IMR-90 (cell line): ENCODE results near the gene WEE2.

Source experiments
- CEBPB ChIP-seq: IDR thresholded peaks from 2 replicates; pipeline ENCODE4 v1.6.1; 2012; ENCODE audit warnings: low read depth, low read length, improper control_type of control experiment
- CHD1 ChIP-seq: IDR thresholded peaks from 2 replicates; pipeline ENCODE4 v1.6.1; 2012; ENCODE audit warnings: low read depth, low read length, improper control_type of control experiment
- MAZ ChIP-seq: IDR thresholded peaks from 2 replicates; pipeline ENCODE4 v1.6.1; 2012; ENCODE audit warnings: low read depth, mild to moderate bottlenecking, low read length, improper control_type of control experiment, moderate library complexity, borderline replicate concordance
- MXI1 ChIP-seq: IDR thresholded peaks from 2 replicates; pipeline ENCODE4 v1.6.1; 2012; ENCODE audit warnings: low read depth, mild to moderate bottlenecking, low read length, moderate library complexity, borderline replicate concordance
- NFE2L2 ChIP-seq: fragments of 150-350 bp; IDR thresholded peaks from 2 replicates; pipeline ENCODE4 v1.6.1; 2016; ENCODE audit warnings: low read depth, mild to moderate bottlenecking, low read length
- POLR2A ChIP-seq: IDR thresholded peaks from 2 replicates; pipeline ENCODE4 v1.6.1; 2012; ENCODE audit warnings: mild to moderate bottlenecking, low read depth, low read length
- RAD21 ChIP-seq: IDR thresholded peaks from 2 replicates; pipeline ENCODE4 v1.6.1; 2012; ENCODE audit warnings: low read length, improper control_type of control experiment
- RCOR1 ChIP-seq: IDR thresholded peaks from 2 replicates; pipeline ENCODE4 v1.6.1; 2012; ENCODE audit warnings: mild to moderate bottlenecking, low read length, improper control_type of control experiment; ENCODE audit not compliant: insufficient replicate concordance
- RFX5 ChIP-seq: IDR thresholded peaks from 2 replicates; pipeline ENCODE4 v1.8.0; 2012; ENCODE audit warnings: low read depth, mild to moderate bottlenecking, low read length, moderate library complexity
- SMC3 ChIP-seq: fragments of 150-350 bp; IDR thresholded peaks from 2 replicates; pipeline ENCODE4 v1.6.1; 2016; ENCODE audit warnings: low read depth, mild to moderate bottlenecking, antibody characterized with exemption, low read length, moderate library complexity
- TF ChIP-seq, protein P1 (sequence below): conservative IDR thresholded peaks from 2 replicates; pipeline ENCODE4 v1.5.1; 2012; ENCODE audit warnings: mild to moderate bottlenecking, low read depth, low read length, improper control_type of control experiment
- TF ChIP-seq, protein P2 (sequence below): fragments of 150-350 bp; IDR thresholded peaks from 2 replicates; pipeline ENCODE4 v1.6.1; 2016; ENCODE audit warnings: low read depth, mild to moderate bottlenecking, low read length, moderate library complexity, borderline replicate concordance
- TF ChIP-seq, protein P3 (sequence below): fragments of 150-350 bp; IDR thresholded peaks from 2 replicates; pipeline ENCODE4 v1.6.1; 2017; ENCODE audit warnings: mild to moderate bottlenecking, antibody characterized with exemption, low read length, low read depth

- TF ChIP-seq POLR2A (no peak), CEBPB (no peak), RCOR1 (no peak), NFE2L2 (no peak), SMC3 (no peak), RFX5 (no peak), MXI1 (no peak), RAD21 (no peak), CHD1 (no peak), MAZ (no peak)
- TF ChIP-seq, protein P1, sequence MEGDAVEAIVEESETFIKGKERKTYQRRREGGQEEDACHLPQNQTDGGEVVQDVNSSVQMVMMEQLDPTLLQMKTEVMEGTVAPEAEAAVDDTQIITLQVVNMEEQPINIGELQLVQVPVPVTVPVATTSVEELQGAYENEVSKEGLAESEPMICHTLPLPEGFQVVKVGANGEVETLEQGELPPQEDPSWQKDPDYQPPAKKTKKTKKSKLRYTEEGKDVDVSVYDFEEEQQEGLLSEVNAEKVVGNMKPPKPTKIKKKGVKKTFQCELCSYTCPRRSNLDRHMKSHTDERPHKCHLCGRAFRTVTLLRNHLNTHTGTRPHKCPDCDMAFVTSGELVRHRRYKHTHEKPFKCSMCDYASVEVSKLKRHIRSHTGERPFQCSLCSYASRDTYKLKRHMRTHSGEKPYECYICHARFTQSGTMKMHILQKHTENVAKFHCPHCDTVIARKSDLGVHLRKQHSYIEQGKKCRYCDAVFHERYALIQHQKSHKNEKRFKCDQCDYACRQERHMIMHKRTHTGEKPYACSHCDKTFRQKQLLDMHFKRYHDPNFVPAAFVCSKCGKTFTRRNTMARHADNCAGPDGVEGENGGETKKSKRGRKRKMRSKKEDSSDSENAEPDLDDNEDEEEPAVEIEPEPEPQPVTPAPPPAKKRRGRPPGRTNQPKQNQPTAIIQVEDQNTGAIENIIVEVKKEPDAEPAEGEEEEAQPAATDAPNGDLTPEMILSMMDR: no peak
- TF ChIP-seq, protein P2, sequence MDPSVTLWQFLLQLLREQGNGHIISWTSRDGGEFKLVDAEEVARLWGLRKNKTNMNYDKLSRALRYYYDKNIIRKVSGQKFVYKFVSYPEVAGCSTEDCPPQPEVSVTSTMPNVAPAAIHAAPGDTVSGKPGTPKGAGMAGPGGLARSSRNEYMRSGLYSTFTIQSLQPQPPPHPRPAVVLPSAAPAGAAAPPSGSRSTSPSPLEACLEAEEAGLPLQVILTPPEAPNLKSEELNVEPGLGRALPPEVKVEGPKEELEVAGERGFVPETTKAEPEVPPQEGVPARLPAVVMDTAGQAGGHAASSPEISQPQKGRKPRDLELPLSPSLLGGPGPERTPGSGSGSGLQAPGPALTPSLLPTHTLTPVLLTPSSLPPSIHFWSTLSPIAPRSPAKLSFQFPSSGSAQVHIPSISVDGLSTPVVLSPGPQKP: no peak
- TF ChIP-seq, protein P3, sequence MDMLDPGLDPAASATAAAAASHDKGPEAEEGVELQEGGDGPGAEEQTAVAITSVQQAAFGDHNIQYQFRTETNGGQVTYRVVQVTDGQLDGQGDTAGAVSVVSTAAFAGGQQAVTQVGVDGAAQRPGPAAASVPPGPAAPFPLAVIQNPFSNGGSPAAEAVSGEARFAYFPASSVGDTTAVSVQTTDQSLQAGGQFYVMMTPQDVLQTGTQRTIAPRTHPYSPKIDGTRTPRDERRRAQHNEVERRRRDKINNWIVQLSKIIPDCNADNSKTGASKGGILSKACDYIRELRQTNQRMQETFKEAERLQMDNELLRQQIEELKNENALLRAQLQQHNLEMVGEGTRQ: no peak
Measured at GRCh38 chr7:141674171-141674671, 33.9 kb upstream of the WEE2 start.
